ENCODE measurements around the gene MST1R.

The MST1R gene

GRCh38 chr3:49930922-49931321, 27.2 kb upstream of the MST1R start:
- DNase-seq (ENCODE audit: low read depth) = no peak
- no peak overlapping the region for H3K4me3 ChIP-seq (ENCODE audit: low read length)
- no peak for TF ChIP-seq CTCF (conservative IDR thresholded peaks at IDR 0.05; ENCODE audit: low read depth, low read length)

GRCh38 chr3:49930168-49930690, 26.6 kb upstream of the MST1R start:
- no peak for TF ChIP-seq CTCF (conservative IDR thresholded peaks at IDR 0.05; ENCODE audit: low read depth, low read length)
- H3K4me3 ChIP-seq (ENCODE audit: low read length) = peak overlapping the region; percentile 85

GRCh38 chr3:49929291-49930167, 25.9 kb upstream of the MST1R start, which contains the start of gene MON1A:
Gene MON1A (minus strand): TSS chr3:49929811. CDS start chr3:49913346, 16,465 bp downstream.
- DNase-seq (ENCODE audit: low read depth) = no peak
- TF ChIP-seq CTCF (conservative IDR thresholded peaks at IDR 0.05; ENCODE audit: low read depth, low read length) = peak; percentile 39
- H3K4me3 ChIP-seq (ENCODE audit: low read length) = peak within 1 kb of the TSS; percentile 85

More at GRCh38 chr3:49930168-49930690, 26.6 kb upstream of the MST1R start:
- no peak for DNase-seq (ENCODE audit: low read depth)

- no peak for TF ChIP-seq CTCF (conservative IDR thresholded peaks at IDR 0.05; ENCODE audit: low read depth, low read length)
- DNase-seq (ENCODE audit: low read depth) = no peak
- no peak overlapping the region for H3K4me3 ChIP-seq (ENCODE audit: low read length)
These were observed 24.9 kb upstream of the MST1R start for GRCh38 chr3:49928481-49929017.

- H3K4me3 ChIP-seq (ENCODE audit: low read length) = no peak overlapping the region
- DNase-seq (ENCODE audit: low read depth) = no peak
- TF ChIP-seq CTCF (conservative IDR thresholded peaks at IDR 0.05; ENCODE audit: low read depth, low read length) = no peak
These were observed 24.1 kb upstream of the MST1R start for GRCh38 chr3:49927798-49928197.

GRCh38 chr3:49926117-49926728, 22.6 kb upstream of the MST1R start:
- no peak for DNase-seq (ENCODE audit: low read depth)
- TF ChIP-seq CTCF (conservative IDR thresholded peaks at IDR 0.05; ENCODE audit: low read depth, low read length) = no peak
- H3K4me3 ChIP-seq (ENCODE audit: low read length) = no peak overlapping the region

All from retinal pigment epithelial cell (primary cell).